Astrocyte of the cerebellum (primary cell): ENCODE results near the gene DPY19L3.
"Not testable (repeated sequence)": the region's sequence is repeated elsewhere in the genome, so short reads cannot be mapped to it uniquely, and the experiment has no call there.

Experiments used
- DNase-seq: peaks from one replicate; pipeline ENCODE4 v3.0.0-alpha.2; 2011; ENCODE audit warnings: low read depth
- H3K4me3 ChIP-seq: 2 replicates; pipeline ENCODE4 v1.5.1; 2011; ENCODE audit warnings: mild to moderate bottlenecking, low read depth, low read length, moderate library complexity
- in situ Hi-C: cut with HindIII; loops from 2 replicates; pipeline ENCODE4 v1.10.0; 2017; ENCODE audit warnings: low sequenced_read_pairs
- TF ChIP-seq, protein P1 (sequence below): IDR thresholded peaks from 2 replicates; pipeline ENCODE4 v1.5.1; 2012; ENCODE audit warnings: low read length, low read depth, moderate library complexity, mild to moderate bottlenecking; ENCODE audit errors: missing control alignments

The DPY19L3 gene

GRCh38 chr19:32437096-32437495, 31.5 kb downstream of the DPY19L3 start:
- DNase-seq = no peak
- H3K4me3 ChIP-seq = no peak overlapping the region
- TF ChIP-seq, protein P1, sequence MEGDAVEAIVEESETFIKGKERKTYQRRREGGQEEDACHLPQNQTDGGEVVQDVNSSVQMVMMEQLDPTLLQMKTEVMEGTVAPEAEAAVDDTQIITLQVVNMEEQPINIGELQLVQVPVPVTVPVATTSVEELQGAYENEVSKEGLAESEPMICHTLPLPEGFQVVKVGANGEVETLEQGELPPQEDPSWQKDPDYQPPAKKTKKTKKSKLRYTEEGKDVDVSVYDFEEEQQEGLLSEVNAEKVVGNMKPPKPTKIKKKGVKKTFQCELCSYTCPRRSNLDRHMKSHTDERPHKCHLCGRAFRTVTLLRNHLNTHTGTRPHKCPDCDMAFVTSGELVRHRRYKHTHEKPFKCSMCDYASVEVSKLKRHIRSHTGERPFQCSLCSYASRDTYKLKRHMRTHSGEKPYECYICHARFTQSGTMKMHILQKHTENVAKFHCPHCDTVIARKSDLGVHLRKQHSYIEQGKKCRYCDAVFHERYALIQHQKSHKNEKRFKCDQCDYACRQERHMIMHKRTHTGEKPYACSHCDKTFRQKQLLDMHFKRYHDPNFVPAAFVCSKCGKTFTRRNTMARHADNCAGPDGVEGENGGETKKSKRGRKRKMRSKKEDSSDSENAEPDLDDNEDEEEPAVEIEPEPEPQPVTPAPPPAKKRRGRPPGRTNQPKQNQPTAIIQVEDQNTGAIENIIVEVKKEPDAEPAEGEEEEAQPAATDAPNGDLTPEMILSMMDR = no peak
- in situ Hi-C loops = no loop called here

DNA sequence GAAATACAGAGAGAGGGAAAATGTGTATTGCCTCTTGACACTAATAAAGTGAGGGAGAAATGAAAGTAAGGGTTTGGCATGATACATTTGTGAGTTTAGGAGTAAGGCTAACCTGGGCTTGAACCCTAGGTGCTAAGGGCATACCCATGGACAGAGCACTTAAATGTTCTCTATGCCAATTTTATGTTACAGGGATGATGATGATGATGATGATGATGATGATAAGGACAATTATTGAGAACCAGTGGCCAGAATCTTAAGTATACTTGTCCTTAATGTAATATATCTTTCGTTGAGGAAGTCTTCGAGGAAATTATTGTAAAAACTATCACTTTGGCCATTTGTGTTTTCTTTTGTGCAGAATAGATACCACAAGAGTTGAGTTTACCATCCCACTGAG, 33.2 kb downstream of the DPY19L3 start:
- DNase-seq = no peak
- TF ChIP-seq, protein P1 = no peak
- no peak overlapping the region for H3K4me3 ChIP-seq
- in situ Hi-C loops = no loop called here

- no peak for DNase-seq
- no peak overlapping the region for H3K4me3 ChIP-seq
- TF ChIP-seq, protein P1 = no peak
- in situ Hi-C loops = no loop called here
Observed at GRCh38 chr19:32442650-32443049, 37.1 kb downstream of the DPY19L3 start.

GRCh38 chr19:32447534-32447933, 42.0 kb downstream of the DPY19L3 start:
- in situ Hi-C loops, DNase-seq, H3K4me3 ChIP-seq: not testable (repeated sequence)

DNA sequence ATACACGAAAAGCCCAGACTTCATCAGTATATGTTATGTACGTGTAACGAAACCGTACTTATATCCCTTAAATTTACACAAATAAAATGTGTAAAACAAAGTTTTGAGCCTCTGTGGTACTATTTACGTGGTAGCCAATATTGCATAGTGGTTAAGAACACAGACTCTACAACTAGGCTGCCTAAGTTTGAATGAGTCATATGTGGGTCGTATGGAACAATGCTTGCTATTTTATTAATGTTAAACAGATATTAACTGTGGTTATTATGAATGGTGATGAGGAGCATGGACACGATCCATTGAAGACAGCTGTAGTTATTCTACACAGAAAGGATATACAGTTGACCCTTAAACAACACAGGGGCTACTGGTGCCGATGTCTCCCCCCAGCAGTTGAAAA, 42.5 kb downstream of the DPY19L3 start:
- TF ChIP-seq, protein P1 = no peak
- no peak for DNase-seq
- in situ Hi-C loops = no loop called here
- no peak overlapping the region for H3K4me3 ChIP-seq

DNA sequence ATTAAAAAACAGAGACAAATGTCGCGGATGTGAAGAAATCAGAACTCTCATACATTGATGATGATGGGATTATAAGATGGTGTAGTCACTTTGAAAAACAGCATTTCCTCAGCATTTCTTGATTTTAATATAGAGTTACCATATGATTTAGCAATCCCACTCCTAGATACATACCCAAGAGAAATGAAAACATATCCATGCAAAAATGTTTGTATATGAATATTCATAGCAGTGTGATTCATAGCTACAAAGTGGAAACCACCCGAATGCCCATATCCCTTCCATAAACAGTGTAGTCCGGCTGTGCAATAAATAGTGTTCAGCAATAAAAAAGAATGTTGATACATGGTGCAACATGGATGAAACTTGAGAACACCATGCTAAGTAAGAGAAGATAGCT, 44.6 kb downstream of the DPY19L3 start:
- in situ Hi-C loops = no loop called here
- no peak for DNase-seq
- H3K4me3 ChIP-seq = no peak overlapping the region
- TF ChIP-seq, protein P1 = no peak

GRCh38 chr19:32453736-32454135, 48.2 kb downstream of the DPY19L3 start:
- DNase-seq = no peak
- in situ Hi-C loops = no loop called here
- H3K4me3 ChIP-seq = no peak overlapping the region
- TF ChIP-seq, protein P1 = no peak
